Measurements from ENCODE around the gene UNC13C. TPM values are rescaled to one million over a fixed set of nuclear protein-coding genes. Genes with fewer than 3 reads are reported as not detected.

The UNC13C gene
- total RNA-seq, 1 experiment from 2014 or later: not detected

DNA sequence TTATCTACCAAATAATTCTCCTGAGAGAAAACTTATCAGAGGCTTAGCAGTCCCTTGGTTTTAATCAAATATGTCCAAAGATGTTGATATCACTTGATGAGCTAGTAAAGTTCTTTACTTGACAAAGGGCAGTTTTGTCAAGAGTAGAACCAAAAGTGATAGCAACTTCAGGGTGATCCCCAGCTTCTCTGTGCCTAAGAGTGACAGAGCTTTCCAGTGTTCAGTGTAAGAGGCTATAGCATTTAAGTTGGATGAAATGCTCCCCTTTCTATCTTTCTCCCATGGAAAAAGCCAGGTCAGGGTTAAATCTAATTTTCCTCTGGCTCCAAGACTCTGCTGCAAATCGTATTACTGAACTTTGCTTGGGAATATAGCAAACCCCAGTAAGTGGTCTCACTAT is 120.8 kb downstream of the UNC13C start:
- RAD21 ChIA-PET (ENCODE audit: low non-redundant PET in 1 of 2, low total read pairs in 2 of 2, uncharacterized antibody in 2 of 2, unreplicated experiment in 2 of 2): no interaction called here
- intact Hi-C loops (cut with micrococcal nuclease): no loop called here
- no TSS peak for BruUV-seq (replicated peaks)

DNA sequence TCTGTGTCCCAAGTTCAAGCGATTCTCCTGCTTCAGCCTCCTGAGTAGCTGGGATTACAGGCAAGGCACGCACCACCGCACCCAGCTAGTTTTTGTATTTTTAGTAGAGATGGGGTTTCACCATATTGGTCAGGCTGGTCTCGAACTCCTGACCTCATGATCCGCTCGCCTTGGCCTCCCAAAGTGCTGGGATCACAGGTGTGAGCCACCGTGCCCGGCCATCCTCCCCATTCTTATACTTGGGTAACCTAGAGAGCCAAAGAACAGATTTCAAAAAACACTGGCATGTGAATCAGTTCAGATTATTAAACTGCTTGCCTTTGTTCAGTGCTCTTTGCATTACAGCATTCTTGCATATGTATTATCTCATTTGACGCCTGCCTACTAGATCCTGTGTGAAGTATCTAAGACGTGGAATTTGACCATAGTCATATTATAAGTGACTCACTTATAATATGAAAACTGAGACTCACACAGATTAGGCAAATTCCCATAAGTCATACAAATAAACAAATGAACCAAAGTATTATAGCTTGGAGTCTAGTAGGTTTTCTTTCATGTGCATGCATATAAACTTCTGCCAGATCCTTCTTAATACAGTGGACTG is 123.5 kb downstream of the UNC13C start:
- CTCF ChIA-PET: no interaction called here

More for the DNA sequence above, 120.8 kb downstream of the UNC13C start:
- Histone ChIP-seq H4K20me1 (ENCODE audit: insufficient read depth) (no peaks in the 10 kb centered on the region), H3K4me1 (ENCODE audit: control insufficient read depth in 1 of 2, insufficient read depth in 2 of 2, low read length in 2 of 2) (no peaks in the 10 kb centered on the region), H3K4me2 (ENCODE audit: low read length) (no peak overlapping the region), H3K9ac (ENCODE audit: low read length) (no peak overlapping the region), H2AFZ (ENCODE audit: low read depth, low read length, poor library complexity, severe bottlenecking) (no peak overlapping the region), H3K36me3 (ENCODE audit: control insufficient read depth in 1 of 2, insufficient read depth in 2 of 2, low read length in 2 of 2) (no peaks in the 10 kb centered on the region), H3K79me2 (ENCODE audit: insufficient read depth, low read length) (no peaks in the 10 kb centered on the region), H3K27me3 (ENCODE audit: insufficient read depth, low read length) (no peaks in the 10 kb centered on the region), H3K9me2 (ENCODE audit: insufficient read depth) (no peaks in the 10 kb centered on the region), H3K27ac (ENCODE audit: low read depth, low read length) (no peak overlapping the region), H3K4me3 (replicated peaks in 1 of 2; ENCODE audit: low read depth in 1 of 2, low read length in 2 of 2) (no peak overlapping the region), H3K9me3 (ENCODE audit: control insufficient read depth in 1 of 2, insufficient read depth in 1 of 2, low read depth in 1 of 2, low read length in 2 of 2) (peaks cover 0 to 12% of the 10 kb centered on the region in 2 experiments; a peak in 2 of 4 replicates)
- TF ChIP-seq CEBPB (IDR thresholded peaks at IDR 0.05; ENCODE audit: low read depth) (no peak), POLR2AphosphoS5 (IDR thresholded peaks at IDR 0.05; ENCODE audit: low read depth, low read length) (no peak), ZNF274 (IDR thresholded peaks at IDR 0.05; ENCODE audit: low read depth, low read length) (no peak), SRF (IDR thresholded peaks at IDR 0.05; ENCODE audit: low read depth) (no peak), ELF1 (IDR thresholded peaks at IDR 0.05; ENCODE audit: borderline replicate concordance, low read depth) (no peak)
- ChIA-PET CTCF (no interaction called here), POLR2A (no interaction called here)
- ATAC-seq (no peak), DNase-seq (ENCODE audit: low read depth, low spot score) (no peak)

More for the DNA sequence above, 123.5 kb downstream of the UNC13C start:
- Histone ChIP-seq H3K27me3 (ENCODE audit: insufficient read depth, low read length) (no peaks in the 10 kb centered on the region), H3K9ac (ENCODE audit: low read length) (no peak overlapping the region), H3K9me3 (ENCODE audit: control insufficient read depth in 1 of 2, insufficient read depth in 1 of 2, low read depth in 1 of 2, low read length in 2 of 2) (peaks cover 0 to 11% of the 10 kb centered on the region in 2 experiments; a peak in 2 of 4 replicates), H3K4me1 (ENCODE audit: control insufficient read depth in 1 of 2, insufficient read depth in 2 of 2, low read length in 2 of 2) (no peaks in the 10 kb centered on the region), H3K4me3 (replicated peaks in 1 of 2; ENCODE audit: low read depth in 1 of 2, low read length in 2 of 2) (no peak overlapping the region), H3K27ac (ENCODE audit: low read depth, low read length) (no peak overlapping the region), H3K9me2 (ENCODE audit: insufficient read depth) (no peaks in the 10 kb centered on the region), H3K4me2 (ENCODE audit: low read length) (no peak overlapping the region), H3K36me3 (ENCODE audit: control insufficient read depth in 1 of 2, insufficient read depth in 2 of 2, low read length in 2 of 2) (no peaks in the 10 kb centered on the region), H2AFZ (ENCODE audit: low read depth, low read length, poor library complexity, severe bottlenecking) (no peak overlapping the region), H3K79me2 (ENCODE audit: insufficient read depth, low read length) (no peaks in the 10 kb centered on the region), H4K20me1 (ENCODE audit: insufficient read depth) (no peaks in the 10 kb centered on the region)
- ChIA-PET POLR2A (no interaction called here), RAD21 (ENCODE audit: low non-redundant PET in 1 of 2, low total read pairs in 2 of 2, uncharacterized antibody in 2 of 2, unreplicated experiment in 2 of 2) (no interaction called here)
- intact Hi-C loops (cut with micrococcal nuclease): no loop called here
- no peak for TF ChIP-seq ZFX (IDR thresholded peaks at IDR 0.05)
- TF ChIP-seq, protein P1, sequence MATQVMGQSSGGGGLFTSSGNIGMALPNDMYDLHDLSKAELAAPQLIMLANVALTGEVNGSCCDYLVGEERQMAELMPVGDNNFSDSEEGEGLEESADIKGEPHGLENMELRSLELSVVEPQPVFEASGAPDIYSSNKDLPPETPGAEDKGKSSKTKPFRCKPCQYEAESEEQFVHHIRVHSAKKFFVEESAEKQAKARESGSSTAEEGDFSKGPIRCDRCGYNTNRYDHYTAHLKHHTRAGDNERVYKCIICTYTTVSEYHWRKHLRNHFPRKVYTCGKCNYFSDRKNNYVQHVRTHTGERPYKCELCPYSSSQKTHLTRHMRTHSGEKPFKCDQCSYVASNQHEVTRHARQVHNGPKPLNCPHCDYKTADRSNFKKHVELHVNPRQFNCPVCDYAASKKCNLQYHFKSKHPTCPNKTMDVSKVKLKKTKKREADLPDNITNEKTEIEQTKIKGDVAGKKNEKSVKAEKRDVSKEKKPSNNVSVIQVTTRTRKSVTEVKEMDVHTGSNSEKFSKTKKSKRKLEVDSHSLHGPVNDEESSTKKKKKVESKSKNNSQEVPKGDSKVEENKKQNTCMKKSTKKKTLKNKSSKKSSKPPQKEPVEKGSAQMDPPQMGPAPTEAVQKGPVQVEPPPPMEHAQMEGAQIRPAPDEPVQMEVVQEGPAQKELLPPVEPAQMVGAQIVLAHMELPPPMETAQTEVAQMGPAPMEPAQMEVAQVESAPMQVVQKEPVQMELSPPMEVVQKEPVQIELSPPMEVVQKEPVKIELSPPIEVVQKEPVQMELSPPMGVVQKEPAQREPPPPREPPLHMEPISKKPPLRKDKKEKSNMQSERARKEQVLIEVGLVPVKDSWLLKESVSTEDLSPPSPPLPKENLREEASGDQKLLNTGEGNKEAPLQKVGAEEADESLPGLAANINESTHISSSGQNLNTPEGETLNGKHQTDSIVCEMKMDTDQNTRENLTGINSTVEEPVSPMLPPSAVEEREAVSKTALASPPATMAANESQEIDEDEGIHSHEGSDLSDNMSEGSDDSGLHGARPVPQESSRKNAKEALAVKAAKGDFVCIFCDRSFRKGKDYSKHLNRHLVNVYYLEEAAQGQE (IDR thresholded peaks at IDR 0.05; ENCODE audit: low read depth): no peak
- no peak for TF ChIP-seq CBX3 (IDR thresholded peaks at IDR 0.05; ENCODE audit: low read depth)
- no peak for TF ChIP-seq FOSL1 (IDR thresholded peaks at IDR 0.05; ENCODE audit: low read depth)
- no TSS peak for BruUV-seq (replicated peaks)
- DNase-seq (ENCODE audit: low read depth, low spot score) (no peak), ATAC-seq (no peak)

Data from HCT116 (cell line).